ENCODE results near the gene NEK2. TPM values are rescaled to one million over a fixed set of nuclear protein-coding genes. Genes with fewer than 3 reads are reported as not detected.

The NEK2 gene
- polyA plus RNA-seq, 1 donor = 4.3 TPM

Other genes starting within 250 kb of the NEK2 start
- 1.5 TPM for gene RD3, start 183.5 kb downstream of the NEK2 start, polyA plus RNA-seq (ENCODE audit: insufficient read length)
- gene SLC30A1, start 96.5 kb downstream of the NEK2 start, polyA plus RNA-seq (ENCODE audit: insufficient read length) = 8.6 TPM
- gene LPGAT1, start 155.1 kb upstream of the NEK2 start, polyA plus RNA-seq (ENCODE audit: insufficient read length) = 16.3 TPM